Lower lobe of right lung (tissue), 2 donors: ENCODE results near the gene PAX7. TPM values are rescaled to one million over a fixed set of nuclear protein-coding genes. Genes with fewer than 3 reads are reported as not detected.
A peak's percentile ranks its signal among the peaks of the same experiment; 100 is the strongest.

Source experiments
- ATAC-seq, 2 donors: fragments of 200-7000 bp; cut with Tn5 transposase; one replicate each; pipeline ENCODE4 v1.9.1; 2020 to 2022; ENCODE audit warnings: mild to moderate bottlenecking in 2 of 2, moderate library complexity in 2 of 2
- DNase-seq: peaks from one replicate; pipeline ENCODE4 v3.0.0-alpha.2; 2020
- H3K27ac ChIP-seq: fragments of 200-600 bp; one replicate; pipeline ENCODE4 v1.8.0; 2022
- H3K27me3 ChIP-seq: fragments of 200-600 bp; one replicate; pipeline ENCODE4 v1.8.0; 2022; ENCODE audit warnings: low read depth
- H3K36me3 ChIP-seq: fragments of 200-600 bp; one replicate; pipeline ENCODE4 v1.8.0; 2022; ENCODE audit warnings: mild to moderate bottlenecking
- H3K4me1 ChIP-seq: fragments of 200-600 bp; one replicate; pipeline ENCODE4 v1.8.0; 2022
- H3K4me3 ChIP-seq: fragments of 200-600 bp; one replicate; pipeline ENCODE4 v1.8.0; 2022; ENCODE audit warnings: mild to moderate bottlenecking
- H3K9me3 ChIP-seq: fragments of 200-600 bp; one replicate; pipeline ENCODE4 v1.8.0; 2022
- intact Hi-C: fragments of 100-400 bp; cut with DNase I; formaldehyde crosslinking; loops from one replicate; pipeline ENCODE4 v1.11.0; 2022
- total RNA-seq: library from RNA; stranded (reverse); fragmentation: NEBNext Ultra II Directional; extraction: Animal tissue kit (Norgen Biotek cat#: 25700); gene quantifications from one replicate; pipeline ENCODE4 v1.2.1, GENCODE V29; 2021
- TF ChIP-seq, protein P1 (sequence below): fragments of 200-600 bp; IDR thresholded peaks from one replicate; pipeline ENCODE4 v1.8.0; 2022; ENCODE audit warnings: antibody characterized with exemption, mild to moderate bottlenecking
- donor health status: DM: no; HTN: yes; CAD: no; lungs with severe emphysema.

Gene PAX7
- total RNA-seq, 1 donor from 2014 or later, result not detected

DNA sequence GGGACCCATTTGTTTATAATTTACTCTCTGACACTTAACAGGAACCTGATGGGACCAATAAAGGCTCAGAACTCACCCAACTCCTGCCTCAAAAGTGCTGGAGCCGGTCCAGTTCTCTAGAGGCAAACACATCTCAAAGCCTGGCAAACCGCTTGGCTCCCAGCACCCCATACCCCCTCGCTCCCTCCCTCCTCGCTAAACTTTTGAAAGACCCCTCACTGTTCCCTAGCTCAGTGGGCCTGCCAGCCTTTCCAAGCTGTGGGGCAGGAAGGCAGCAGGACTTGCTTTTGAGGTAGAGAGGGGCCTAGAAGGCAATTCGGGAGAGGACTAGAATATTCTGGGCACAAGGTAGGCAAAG, 40.2 kb downstream of the PAX7 start:
- no peaks in the 10 kb centered on the region for H3K36me3 ChIP-seq
- no peak for DNase-seq
- peaks cover 31% of the 10 kb centered on the region for H3K27me3 ChIP-seq
- no peak overlapping the region for H3K27ac ChIP-seq
- TF ChIP-seq, protein P1, sequence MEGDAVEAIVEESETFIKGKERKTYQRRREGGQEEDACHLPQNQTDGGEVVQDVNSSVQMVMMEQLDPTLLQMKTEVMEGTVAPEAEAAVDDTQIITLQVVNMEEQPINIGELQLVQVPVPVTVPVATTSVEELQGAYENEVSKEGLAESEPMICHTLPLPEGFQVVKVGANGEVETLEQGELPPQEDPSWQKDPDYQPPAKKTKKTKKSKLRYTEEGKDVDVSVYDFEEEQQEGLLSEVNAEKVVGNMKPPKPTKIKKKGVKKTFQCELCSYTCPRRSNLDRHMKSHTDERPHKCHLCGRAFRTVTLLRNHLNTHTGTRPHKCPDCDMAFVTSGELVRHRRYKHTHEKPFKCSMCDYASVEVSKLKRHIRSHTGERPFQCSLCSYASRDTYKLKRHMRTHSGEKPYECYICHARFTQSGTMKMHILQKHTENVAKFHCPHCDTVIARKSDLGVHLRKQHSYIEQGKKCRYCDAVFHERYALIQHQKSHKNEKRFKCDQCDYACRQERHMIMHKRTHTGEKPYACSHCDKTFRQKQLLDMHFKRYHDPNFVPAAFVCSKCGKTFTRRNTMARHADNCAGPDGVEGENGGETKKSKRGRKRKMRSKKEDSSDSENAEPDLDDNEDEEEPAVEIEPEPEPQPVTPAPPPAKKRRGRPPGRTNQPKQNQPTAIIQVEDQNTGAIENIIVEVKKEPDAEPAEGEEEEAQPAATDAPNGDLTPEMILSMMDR, result no peak
- H3K4me3 ChIP-seq, result no peak overlapping the region
- H3K9me3 ChIP-seq, result no peaks in the 10 kb centered on the region
- no peaks in the 10 kb centered on the region for H3K4me1 ChIP-seq
- no peak for ATAC-seq
- intact Hi-C loops, result no loop called here

DNA sequence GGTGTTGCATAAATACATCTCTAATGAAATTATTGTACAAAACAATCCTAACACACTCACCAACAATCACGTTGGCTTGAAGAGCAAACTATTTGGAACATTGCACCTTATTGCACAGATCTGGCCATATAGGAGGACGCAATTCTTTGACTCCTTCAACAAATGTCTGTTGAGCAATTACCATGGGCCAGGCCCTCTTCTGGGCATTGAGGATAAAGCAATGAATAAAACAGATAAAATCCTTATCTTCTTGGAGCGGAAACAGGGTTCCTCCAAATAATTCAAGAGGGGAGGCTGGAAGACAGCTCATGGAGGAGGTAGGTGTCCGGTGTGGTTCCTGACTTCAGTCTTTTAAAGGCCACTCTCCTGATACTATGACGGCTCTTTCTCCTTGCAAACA, 43.3 kb downstream of the PAX7 start:
- intact Hi-C loops, result no loop called here
- no peak overlapping the region for H3K27ac ChIP-seq
- DNase-seq (no peak), ATAC-seq (no peak)
- H3K9me3 ChIP-seq, result no peaks in the 10 kb centered on the region
- no peak overlapping the region for H3K4me3 ChIP-seq
- no peaks in the 10 kb centered on the region for H3K36me3 ChIP-seq
- H3K4me1 ChIP-seq, result no peaks in the 10 kb centered on the region
- peaks cover 40% of the 10 kb centered on the region for H3K27me3 ChIP-seq
- TF ChIP-seq, protein P1, result no peak

DNA sequence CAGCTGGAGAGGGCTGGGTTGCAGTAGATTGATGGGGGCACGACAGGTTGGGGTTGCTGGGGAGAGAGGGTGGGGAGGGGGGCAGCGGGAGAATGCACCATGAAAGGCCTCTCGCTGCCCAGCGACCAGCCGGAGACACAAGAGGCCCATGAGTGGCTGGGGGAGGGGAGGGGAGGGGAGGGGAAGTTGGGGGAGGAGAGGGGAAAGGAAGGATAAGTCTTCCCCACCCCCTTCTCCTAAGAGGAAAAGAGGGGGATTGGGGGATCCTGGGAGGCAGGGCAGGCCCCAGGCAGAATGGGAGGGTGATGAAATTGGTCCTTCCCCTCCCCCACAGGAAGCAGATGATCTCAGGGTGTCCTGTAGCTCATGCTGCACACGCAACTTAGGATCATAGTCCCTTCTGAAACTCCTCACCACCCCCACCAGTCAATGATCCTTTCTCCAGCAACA, 45.7 kb downstream of the PAX7 start:
- Histone ChIP-seq H3K4me3 (no peak overlapping the region), H3K9me3 (no peaks in the 10 kb centered on the region), H3K36me3 (no peaks in the 10 kb centered on the region), H3K4me1 (no peaks in the 10 kb centered on the region), H3K27ac (no peak overlapping the region), H3K27me3 (peaks cover 44% of the 10 kb centered on the region)
- intact Hi-C loops, result no loop called here
- DNase-seq, result no peak
- TF ChIP-seq, protein P1, result no peak
- ATAC-seq, result no peak

DNA sequence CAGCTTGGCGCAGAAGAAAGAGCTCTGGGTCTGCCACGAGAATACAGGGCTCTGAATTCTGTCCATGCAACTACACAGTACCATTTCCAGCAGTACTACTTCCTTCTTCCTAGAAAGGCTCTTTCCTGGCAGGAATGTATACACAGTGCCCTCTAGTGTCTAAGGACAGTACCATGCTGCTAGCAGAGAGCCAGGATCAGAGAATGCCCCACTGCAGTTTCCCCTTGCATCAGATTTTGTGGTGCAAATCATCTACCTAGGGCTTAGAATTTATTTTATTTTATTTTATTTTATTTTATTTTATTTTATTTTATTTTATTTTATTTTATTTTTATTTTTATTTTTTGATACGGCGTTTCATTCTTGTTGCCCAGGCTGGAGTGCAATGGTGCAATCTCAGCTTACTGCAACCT, 50.8 kb downstream of the PAX7 start:
- Histone ChIP-seq H3K9me3 (no peaks in the 10 kb centered on the region), H3K27ac (no peak overlapping the region), H3K4me1 (no peaks in the 10 kb centered on the region), H3K27me3 (peaks cover 25% of the 10 kb centered on the region), H3K36me3 (no peaks in the 10 kb centered on the region), H3K4me3 (no peak overlapping the region)
- peak; percentile 73 to 76 for ATAC-seq
- TF ChIP-seq, protein P1, result peak; percentile 70
- no peak for DNase-seq
- intact Hi-C loops, result no loop called here

GRCh38 chr1:18682375-18682774, 51.7 kb downstream of the PAX7 start:
- Histone ChIP-seq H3K4me3 (no peak overlapping the region), H3K9me3 (no peaks in the 10 kb centered on the region), H3K4me1 (no peaks in the 10 kb centered on the region), H3K27ac (no peak overlapping the region), H3K36me3 (no peaks in the 10 kb centered on the region), H3K27me3 (peaks cover 18% of the 10 kb centered on the region)
- no peak for DNase-seq
- TF ChIP-seq, protein P1, result no peak
- intact Hi-C loops, result no loop called here
- no peak for ATAC-seq

GRCh38 chr1:18684303-18684702, 53.7 kb downstream of the PAX7 start:
- Histone ChIP-seq H3K27me3 (peaks cover 14% of the 10 kb centered on the region), H3K4me3 (no peak overlapping the region), H3K27ac (no peak overlapping the region), H3K4me1 (no peaks in the 10 kb centered on the region), H3K36me3 (no peaks in the 10 kb centered on the region), H3K9me3 (no peaks in the 10 kb centered on the region)
- ATAC-seq (no peak), DNase-seq (no peak)
- TF ChIP-seq, protein P1, result no peak
- intact Hi-C loops, result no loop called here
